Adrenal gland (tissue), 12 donors: ENCODE data around the gene G3BP2. TPM values are rescaled to one million over a fixed set of nuclear protein-coding genes. Genes with fewer than 3 reads are reported as not detected.

Source experiments
- DNase-seq, 7 donors: peaks; one replicate each; pipeline ENCODE4 v3.0.0-alpha.2; 2019 to 2020
- H3K27ac ChIP-seq, 5 donors: fragments of 200-600 bp; sonication (generic) in 4 of 5; 1 replicate in 3 of 5; 2 replicates in 2 of 5; pipeline versions ENCODE4 v1.5.1 to v1.8.0; 2016 to 2020; ENCODE audit warnings: mild to moderate bottlenecking in 1 of 5
- H3K27me3 ChIP-seq: fragments of 200-600 bp; 2 replicates; pipeline ENCODE4 v1.8.0; 2021
- H3K36me3 ChIP-seq, 2 donors: fragments of 200-600 bp; replicated peaks in 1 of 2; 1 replicate in 1 of 2; 2 replicates in 1 of 2; pipeline versions ENCODE4 v1.5.1 to v1.8.0; 2018 to 2022
- H3K4me1 ChIP-seq, 2 donors: fragments of 200-600 bp; replicated peaks in 1 of 2; 1 replicate in 1 of 2; 2 replicates in 1 of 2; pipeline versions ENCODE4 v1.5.1 to v1.8.0; 2018 to 2021
- H3K4me3 ChIP-seq, 4 donors: fragments of 200-600 bp; sonication (generic) in 3 of 4; one replicate each; pipeline ENCODE4 v1.5.1; 2016 to 2018
- H3K9me3 ChIP-seq, 3 donors: fragments of 200-600 bp; sonication (generic) in 1 of 3; replicated peaks in 1 of 3; 1 replicate in 2 of 3; 2 replicates in 1 of 3; pipeline versions ENCODE4 v1.5.1 to v1.8.0; 2016 to 2021
- POLR2A ChIP-seq, 2 donors: fragments of 450-650 bp; IDR thresholded peaks; one replicate each; pipeline ENCODE4 v1.6.1; 2017; ENCODE audit warnings: antibody characterized with exemption in 2 of 2, mild to moderate bottlenecking in 2 of 2, moderate library complexity in 1 of 2
- WGBS, 4 donors: extraction: QIAGEN DNeasy Blood & Tissue Kit in 2 of 4; methylation state at CpG; one replicate each; pipeline versions ENCODE4 v1.1.5 to v1.1.7; 2013 to 2017; 5-methylcytosine and 5-hydroxymethylcytosine counted together
- intact Hi-C, 2 donors: fragments of 100-400 bp; cut with DNase I; formaldehyde crosslinking; loops; one replicate each; pipeline versions ENCODE4 v1.14.1 to v1.15.0; 2022 to 2023
- polyA plus RNA-seq, 3 donors: library from polyadenylated mRNA; stranded (reverse); fragments of 200-250 nt in 2 of 3; fragments of 350-450 nt in 1 of 3; fragmentation: Illumina TruSeq in 1 of 3; extraction: RNeasy Lipid Tissue Mini Kit (QIAGEN cat#74804) in 1 of 3; gene quantifications; one replicate each; pipeline ENCODE4 v1.2.3, GENCODE V29; 2013 to 2014
- total RNA-seq, 9 donors: library from RNA; depleted of rRNA in 4 of 9; stranded (reverse); fragments of >200 nt in 4 of 9; fragments of 120-200 nt in 1 of 9; fragmentation: NEBNext Ultra II Directional in 1 of 9; extraction: Animal tissue kit (Norgen Biotek cat#: 25700) in 1 of 9; gene quantifications; one replicate each; pipeline versions ENCODE4 v1.1.0 to v1.2.4, GENCODE V29; 2013 to 2023
- TF ChIP-seq, protein P1 (sequence below), 6 experiments: fragments of 450-650 bp in 4 of 6; fragments of 200-600 bp in 2 of 6; sonication (generic) in 1 of 6; IDR thresholded peaks; 1 replicate in 5 of 6; 2 replicates in 1 of 6; pipeline versions ENCODE4 v1.5.1 to v1.8.0; 2016 to 2021; ENCODE audit warnings: antibody characterized with exemption in 6 of 6, mild to moderate bottlenecking in 2 of 6, moderate library complexity in 1 of 6
- donor health status: healthy with polysubstance abuse.
- donor health status: Bipolar disorder and iron deficiency.
- donor health status: DM: yes; HTN: yes; CAD: no.
- donor health status: DM: no; HTN: no; CAD: no.
- donor health status: DM: no; HTN: no; CAD: no.
- donor health status: DM: yes; HTN: yes; CAD: no.

G3BP2 gene
- total and polyA plus RNA-seq, 12 donors, result 10.0 to 215 (median 114) TPM

DNA sequence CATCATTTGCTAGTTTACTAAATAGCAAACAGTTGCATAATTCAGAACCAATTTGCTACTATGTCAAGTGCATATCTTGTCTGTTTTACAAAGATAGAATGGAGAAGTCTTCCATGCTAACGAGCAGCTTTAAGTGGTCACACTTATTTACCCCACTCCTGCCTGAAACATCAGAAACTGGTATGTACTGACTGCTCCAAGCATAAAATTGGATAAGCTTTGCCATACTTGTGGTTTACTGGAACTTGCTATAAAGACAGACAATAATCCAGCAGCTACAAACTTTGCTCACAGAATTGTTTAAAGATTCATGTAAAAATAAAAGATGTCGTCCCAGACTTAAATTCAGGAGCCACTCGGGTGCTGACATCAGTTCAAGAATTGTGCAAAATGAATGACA, 29.6 kb downstream of the G3BP2 start:
- H3K27ac ChIP-seq, result no peak overlapping the region
- H3K4me3 ChIP-seq, result no peak overlapping the region
- H3K27me3 ChIP-seq, result no peaks in the 10 kb centered on the region
- H3K36me3 ChIP-seq, result peaks cover 5 to 45% of the 10 kb centered on the region in 2 donors
- DNase-seq, result no peak
- WGBS, 4 donors, result 80 to 92% (median 84%) methylated on average over 3 of the region's 3 CpGs
- no peaks in the 10 kb centered on the region for H3K9me3 ChIP-seq
- intact Hi-C loops, result no loop called here
- H3K4me1 ChIP-seq, result no peaks in the 10 kb centered on the region
- no peak for TF ChIP-seq POLR2A (IDR thresholded peaks at IDR 0.05)
- TF ChIP-seq, protein P1, sequence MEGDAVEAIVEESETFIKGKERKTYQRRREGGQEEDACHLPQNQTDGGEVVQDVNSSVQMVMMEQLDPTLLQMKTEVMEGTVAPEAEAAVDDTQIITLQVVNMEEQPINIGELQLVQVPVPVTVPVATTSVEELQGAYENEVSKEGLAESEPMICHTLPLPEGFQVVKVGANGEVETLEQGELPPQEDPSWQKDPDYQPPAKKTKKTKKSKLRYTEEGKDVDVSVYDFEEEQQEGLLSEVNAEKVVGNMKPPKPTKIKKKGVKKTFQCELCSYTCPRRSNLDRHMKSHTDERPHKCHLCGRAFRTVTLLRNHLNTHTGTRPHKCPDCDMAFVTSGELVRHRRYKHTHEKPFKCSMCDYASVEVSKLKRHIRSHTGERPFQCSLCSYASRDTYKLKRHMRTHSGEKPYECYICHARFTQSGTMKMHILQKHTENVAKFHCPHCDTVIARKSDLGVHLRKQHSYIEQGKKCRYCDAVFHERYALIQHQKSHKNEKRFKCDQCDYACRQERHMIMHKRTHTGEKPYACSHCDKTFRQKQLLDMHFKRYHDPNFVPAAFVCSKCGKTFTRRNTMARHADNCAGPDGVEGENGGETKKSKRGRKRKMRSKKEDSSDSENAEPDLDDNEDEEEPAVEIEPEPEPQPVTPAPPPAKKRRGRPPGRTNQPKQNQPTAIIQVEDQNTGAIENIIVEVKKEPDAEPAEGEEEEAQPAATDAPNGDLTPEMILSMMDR (IDR thresholded peaks at IDR 0.05), result no peak

DNA sequence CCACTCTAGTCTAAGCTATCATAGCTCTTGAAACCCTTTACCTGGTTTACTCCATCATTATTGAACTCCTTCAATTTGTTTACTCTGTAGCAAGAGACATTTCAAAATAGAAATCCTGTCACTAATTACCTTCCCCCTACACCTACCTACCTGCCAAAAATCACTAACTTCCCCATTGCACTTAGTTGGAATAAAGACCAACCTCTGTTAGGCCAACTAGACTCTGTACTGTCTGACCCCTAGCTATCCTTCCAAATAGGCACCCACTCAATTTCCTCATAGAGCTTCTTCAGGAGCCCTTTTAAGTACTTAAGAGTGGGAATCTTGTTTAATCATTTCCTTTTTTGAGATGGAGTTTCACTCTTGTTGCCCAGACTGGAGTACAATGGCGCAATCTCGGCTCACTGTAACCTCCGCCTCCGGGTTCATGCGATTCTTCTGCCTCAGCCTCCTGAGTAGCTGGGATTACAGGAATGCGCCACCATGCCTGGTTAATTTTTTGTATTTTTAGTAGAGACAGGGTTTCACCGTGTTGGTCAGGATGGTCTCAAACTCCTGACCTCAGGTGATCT, 34.0 kb downstream of the G3BP2 start:
- H3K27me3 ChIP-seq, result no peaks in the 10 kb centered on the region

DNA sequence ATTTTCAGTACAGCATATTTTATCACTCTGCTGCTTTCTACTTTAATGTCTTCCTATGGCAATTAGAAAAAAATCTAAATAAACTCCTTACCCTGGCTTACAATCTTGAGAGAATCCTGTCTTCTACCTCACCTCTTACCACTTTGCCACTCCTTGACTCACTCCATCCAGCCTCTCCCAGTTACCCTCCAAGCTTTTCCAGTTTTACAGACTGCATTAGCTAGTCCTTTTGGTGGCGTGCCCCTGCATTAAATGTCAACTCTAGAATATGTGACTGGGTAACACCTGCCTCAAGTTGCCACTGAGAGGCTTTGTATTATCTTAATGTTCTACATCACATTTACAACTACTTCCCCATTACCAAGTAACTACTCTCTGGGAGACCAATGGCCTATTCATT, 35.4 kb downstream of the G3BP2 start:
- Histone ChIP-seq H3K27me3 (no peaks in the 10 kb centered on the region), H3K9me3 (no peaks in the 10 kb centered on the region), H3K4me1 (no peaks in the 10 kb centered on the region), H3K4me3 (no peak overlapping the region), H3K36me3 (peaks cover 0 to 5% of the 10 kb centered on the region in 2 donors), H3K27ac (no peak overlapping the region)
- TF ChIP-seq, protein P1 (IDR thresholded peaks at IDR 0.05), result no peak
- no peak for TF ChIP-seq POLR2A (IDR thresholded peaks at IDR 0.05)
- WGBS, 4 donors, result 98 to 100% (median 100%) methylated on average over 1 of the region's 1 CpG
- intact Hi-C loops, result no loop called here
- DNase-seq, result no peak

More for the DNA sequence above, 34.0 kb downstream of the G3BP2 start:
- Histone ChIP-seq H3K4me3 (no peak overlapping the region), H3K9me3 (no peaks in the 10 kb centered on the region), H3K27ac (no peak overlapping the region), H3K36me3 (peaks cover under 1 to 5% of the 10 kb centered on the region in 2 donors), H3K4me1 (no peaks in the 10 kb centered on the region)
- no peak for DNase-seq
- TF ChIP-seq, protein P1 (IDR thresholded peaks at IDR 0.05), result no peak
- TF ChIP-seq POLR2A (IDR thresholded peaks at IDR 0.05), result no peak
- intact Hi-C loops, result no loop called here
- WGBS, 4 donors, result 84 to 95% (median 92%) methylated on average over 7 of the region's 7 CpGs

DNA sequence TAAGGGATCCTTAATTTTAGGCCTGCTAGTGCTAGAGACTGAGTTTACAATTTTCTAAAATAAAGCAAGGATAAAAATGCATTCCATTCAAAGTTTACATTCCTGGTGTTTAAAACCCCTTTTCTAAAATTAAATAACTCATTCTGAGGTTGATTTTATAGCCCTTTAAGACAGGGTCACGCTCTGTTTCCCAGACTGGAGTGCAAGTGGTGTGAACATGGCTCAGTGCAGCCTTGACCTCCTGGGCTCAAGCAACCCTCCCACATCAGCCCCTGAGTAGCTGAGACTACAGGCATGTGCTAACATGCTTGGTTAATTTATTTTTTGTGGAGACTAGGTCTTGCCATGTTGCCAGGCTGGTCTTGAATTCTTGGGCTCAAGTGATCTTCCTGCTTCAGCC, 36.0 kb downstream of the G3BP2 start:
- Histone ChIP-seq H3K27ac (no peak overlapping the region), H3K27me3 (no peaks in the 10 kb centered on the region), H3K4me3 (no peak overlapping the region), H3K36me3 (peaks cover 0 to 3% of the 10 kb centered on the region in 2 donors), H3K4me1 (no peaks in the 10 kb centered on the region), H3K9me3 (no peaks in the 10 kb centered on the region)
- no peak for DNase-seq
- no peak for TF ChIP-seq POLR2A (IDR thresholded peaks at IDR 0.05)
- TF ChIP-seq, protein P1 (IDR thresholded peaks at IDR 0.05), result no peak
- WGBS, 4 donors, result 53 to 85% (median 72%) methylated on average over 1 of the region's 1 CpG
- intact Hi-C loops, result no loop called here
